GM19463 (cell line): Measurements from ENCODE around the gene MEN1.

ENCODE experiments used
- ATAC-seq: cut with Tn5 transposase; IDR thresholded peaks from one replicate; pipeline ENCODE4 v1.9.1; 2021; ENCODE audit warnings: mild to moderate bottlenecking, moderate library complexity; ENCODE audit not compliant: unreplicated experiment

The MEN1 gene

DNA sequence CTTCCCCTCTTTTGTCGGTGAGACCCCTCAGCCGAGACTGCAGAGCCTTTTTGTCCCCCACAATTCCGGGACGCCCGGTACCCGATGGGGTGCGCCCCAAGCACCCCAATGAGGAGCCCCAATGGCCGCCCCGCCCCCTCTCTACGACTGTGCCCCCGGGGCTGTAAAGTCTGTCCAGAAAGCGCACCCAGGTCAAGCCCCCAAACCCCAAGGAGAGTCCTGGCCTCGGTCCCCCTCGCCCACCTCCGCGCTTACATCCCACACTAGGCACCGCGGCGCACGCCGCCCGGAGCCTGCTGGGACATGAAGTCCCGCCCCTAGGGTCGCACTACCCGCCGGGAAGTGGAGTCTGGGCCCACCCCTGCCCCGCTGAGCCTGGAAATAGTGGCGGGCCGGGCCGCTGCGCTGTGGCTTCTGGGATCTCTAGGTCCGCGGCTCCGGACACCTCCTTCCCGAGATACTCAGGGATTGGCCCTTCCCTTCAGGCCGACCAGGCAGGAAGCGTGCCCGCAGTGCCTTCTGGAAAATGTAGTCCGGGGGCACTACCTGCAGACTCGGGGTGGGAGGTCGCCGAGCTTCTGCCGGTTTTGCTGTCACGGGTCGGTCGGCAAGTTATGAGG lies at the start of gene MEN1:
Gene MEN1 (minus strand): TSS at position 281 of the 620 bp plus-strand sequence. CDS start 442 bp downstream, outside the sequence.
- peak; percentile 63 for ATAC-seq

- peak; percentile 67 for ATAC-seq
Measured at GRCh38 chr11:64859542-64860414, 49.4 kb upstream of the MEN1 start.

GRCh38 chr11:64858467-64859263 lies 48.3 kb upstream of the MEN1 start:
- no peak for ATAC-seq

GRCh38 chr11:64857485-64857884 lies 47.1 kb upstream of the MEN1 start:
- ATAC-seq: no peak

DNA sequence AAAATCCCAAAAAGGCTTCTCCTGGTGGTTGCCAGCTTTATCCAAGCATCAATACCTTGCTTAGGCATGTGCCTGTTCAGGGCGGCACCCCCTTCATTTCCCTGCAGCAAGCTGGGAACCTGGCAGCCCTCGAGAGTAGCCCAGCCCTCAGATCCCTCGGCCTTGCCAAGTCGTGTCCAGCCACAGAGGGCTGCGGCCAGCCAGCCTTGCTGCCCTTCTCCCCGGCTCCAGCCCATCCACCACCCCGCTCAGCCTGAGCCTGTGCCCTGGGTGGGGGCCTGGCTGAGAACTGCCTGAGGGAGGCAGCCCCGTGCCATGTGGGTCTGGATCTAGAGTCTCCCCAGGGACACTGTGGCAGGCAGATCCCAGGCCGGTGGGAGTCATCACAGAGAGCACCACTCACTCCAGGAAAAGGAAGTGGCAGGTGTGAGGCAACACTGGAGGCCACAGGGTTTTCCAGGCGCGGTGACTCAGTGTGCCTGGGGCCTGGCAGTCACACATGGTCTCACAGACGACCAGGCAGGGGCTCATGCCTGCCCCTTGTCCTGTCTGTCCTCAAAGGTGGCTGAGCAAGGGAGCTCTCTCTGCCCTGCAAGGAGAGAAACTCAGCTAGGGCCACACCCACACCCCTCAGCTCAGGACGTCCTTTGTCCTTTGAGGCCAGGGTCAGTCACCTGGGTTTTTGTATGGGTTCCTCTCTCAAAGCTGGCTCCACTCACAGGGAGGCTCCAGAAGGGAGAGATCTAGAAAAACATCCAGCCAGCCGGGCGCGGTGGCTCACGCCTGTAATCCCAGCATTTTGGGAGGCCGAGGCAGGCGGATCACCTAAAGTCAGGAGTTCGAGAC lies 46.3 kb upstream of the MEN1 start:
- ATAC-seq: no peak

DNA sequence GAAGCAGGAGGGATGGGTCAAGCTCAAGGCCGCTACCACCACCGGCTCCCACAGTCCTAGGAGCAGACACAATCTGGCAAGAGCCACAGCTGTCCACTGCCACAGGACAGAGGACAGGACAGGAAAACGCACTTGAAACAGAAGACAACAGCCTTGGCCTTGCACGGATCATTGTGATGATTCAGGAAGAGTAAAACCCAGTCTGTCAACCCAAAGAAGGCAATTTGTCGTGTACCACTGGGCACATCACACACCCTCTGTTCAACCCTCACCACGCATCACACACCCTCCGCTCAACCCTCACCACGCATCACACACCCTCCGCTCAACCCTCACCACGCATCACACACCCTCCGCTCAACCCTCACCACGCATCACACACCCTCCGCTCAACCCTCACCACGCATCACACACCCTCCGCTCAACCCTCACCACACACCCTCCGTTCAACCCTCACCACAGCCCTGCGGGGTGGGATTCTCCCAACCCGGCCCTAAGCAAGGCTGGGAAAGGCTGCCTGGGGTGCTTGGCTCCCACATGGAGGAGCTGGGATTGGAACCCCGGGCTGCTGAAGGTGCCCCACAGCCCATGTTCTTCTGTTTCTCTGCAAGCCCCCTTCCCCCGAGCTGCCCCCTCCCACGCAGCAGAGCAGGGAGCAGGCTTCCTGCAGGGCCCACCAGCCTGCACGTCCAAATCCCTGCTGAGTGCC lies 45.4 kb upstream of the MEN1 start:
- no peak for ATAC-seq

DNA sequence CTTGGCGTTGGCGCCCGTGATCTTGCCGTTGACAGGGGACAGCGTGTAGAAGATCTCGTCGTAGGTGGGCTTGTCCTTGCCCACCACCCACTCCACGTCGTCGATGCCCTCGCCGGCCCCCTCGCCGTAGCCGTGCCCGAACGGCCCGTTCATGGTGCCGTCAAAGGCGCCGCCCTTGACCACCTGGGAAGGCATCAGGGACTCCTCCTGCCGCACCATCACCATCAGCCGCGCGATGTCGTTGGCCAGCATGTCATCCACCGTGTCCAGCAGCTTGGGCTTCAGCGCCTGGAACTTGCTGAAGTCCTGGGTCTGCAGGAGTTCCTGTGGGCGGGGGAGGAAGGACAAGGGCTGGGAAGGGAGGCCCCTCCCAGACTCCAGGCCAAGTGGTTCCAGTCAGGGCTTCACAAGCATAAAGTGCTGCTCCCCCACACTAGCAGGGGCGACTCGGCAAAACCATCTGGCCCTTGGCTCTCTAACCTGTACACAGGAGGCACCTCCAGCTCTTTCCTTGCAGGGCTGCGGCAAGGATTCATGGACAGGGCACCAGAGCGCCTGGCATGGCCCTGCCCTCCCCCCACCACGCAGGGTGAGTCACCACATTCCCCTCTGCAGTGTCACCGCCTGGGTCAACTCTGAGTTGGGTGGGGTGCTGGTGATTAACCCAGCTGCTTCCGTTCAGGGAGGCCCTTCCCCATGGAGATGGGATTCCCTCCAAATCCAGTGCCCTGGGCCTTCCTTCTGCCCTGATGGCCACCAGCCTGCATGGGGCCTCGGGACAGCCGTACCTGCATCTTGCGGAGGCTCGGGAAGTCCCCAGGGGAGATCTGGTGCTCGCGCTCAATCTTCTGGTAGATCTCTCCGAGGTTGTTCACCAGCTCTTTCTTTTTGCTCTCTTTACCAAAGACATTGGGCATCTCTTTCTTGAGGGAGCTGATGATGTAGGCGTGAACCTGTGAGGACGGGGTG lies 44.5 kb upstream of the MEN1 start:
- ATAC-seq: no peak

DNA sequence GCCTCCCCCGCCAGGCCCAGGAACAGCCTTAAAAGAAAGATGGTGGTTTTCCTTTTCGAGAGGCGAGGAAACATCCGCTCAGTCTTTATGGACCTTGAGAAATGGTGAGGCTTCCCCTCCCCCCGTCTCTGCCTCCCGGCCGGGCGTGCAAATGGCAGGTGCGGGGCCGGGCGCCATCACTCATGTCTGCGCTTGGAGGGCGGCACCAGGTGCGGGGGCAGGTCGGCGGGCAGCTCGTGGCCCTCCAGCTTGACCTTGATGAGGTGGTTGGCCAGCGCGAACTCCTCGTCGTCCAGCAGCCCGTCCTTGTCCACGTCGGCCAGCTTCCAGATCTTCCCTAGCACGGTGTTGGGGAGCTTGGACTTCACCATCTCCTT lies 43.8 kb upstream of the MEN1 start:
- no peak for ATAC-seq

DNA sequence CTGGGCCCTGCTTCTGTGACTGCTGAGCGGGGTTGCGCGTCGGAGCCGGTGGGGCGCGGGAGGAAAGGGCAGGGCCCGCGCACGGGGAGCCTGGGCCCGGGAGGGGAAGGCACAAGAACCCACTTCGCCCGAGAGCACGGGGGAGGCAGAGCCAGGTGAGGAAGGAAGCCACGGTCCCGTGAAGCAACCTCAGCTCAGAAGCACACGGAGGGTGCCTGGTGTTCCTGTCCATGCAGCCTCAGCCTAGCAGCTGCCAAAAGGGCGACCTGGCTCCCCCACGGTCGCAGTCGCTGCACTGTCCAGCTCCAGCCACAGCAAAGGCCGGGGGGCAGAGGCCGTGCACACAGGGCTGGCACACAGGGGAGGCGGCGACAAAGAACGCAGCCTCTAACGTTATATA lies 43.4 kb upstream of the MEN1 start:
- no peak for ATAC-seq

DNA sequence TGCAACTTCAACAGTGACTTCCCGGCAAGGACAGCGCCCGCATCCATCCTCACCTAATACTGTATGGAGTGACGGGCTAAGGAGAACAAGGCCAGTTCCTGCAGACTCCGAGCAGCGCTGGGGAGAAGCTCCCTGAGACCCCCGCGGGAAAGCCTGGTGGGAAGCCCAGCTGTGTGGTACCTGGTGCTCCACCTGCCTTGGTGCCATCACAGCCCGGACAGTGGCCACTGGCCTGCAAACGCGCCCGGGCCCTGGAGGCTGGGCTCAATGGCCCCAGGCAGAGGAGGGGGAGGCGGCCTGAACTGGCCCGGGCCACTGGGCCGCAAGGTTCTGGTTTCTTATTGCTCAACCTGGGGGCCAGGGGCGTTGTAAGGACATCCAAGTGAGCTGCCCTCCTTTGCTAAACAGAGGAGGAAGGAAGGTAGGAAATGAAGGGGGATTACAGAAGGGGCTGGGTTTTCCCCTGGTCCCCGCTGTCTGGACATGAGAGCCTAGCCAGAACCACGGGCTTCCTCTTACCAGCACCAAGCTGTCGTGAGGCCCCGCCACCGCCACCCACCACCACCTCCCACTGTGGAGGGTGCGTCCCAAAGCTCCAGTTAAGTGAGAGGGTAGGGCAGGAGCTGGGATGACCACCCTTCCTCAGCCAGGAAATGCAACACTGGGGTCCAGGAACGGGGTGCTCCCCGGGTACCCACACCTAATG lies 42.6 kb upstream of the MEN1 start:
- ATAC-seq: no peak

GRCh38 chr11:64851831-64852351 lies 41.5 kb upstream of the MEN1 start:
- no peak for ATAC-seq

DNA sequence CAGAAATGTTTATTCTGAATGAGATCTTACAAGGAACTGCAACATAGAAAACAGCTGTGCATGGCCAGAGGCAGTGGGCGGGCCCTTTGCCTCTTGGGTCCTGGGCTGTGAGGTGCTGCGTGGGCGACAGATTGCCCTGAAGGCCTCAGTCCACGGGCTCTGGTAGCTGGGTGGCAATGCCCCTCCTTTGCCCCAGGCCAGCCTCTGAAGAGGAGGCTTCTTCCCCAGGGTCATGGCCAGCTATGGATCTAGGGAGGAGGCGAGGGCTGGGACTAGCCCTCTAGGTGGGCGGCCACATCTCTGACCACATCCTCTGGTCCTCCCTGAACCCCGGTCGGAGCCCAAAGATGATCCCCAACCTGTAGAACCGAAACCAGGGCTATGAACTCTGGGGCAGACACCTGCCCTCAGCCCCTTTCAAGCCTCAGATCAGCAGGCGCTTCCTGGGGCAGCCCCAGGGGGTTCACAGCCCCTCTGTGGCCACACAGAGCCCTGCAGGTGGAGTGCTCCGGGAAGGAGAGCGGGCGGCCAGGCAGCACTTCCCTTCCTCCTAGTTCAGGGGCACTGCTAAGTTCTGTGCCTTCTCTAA lies 40.7 kb upstream of the MEN1 start:
- peak; percentile 66 for ATAC-seq

DNA sequence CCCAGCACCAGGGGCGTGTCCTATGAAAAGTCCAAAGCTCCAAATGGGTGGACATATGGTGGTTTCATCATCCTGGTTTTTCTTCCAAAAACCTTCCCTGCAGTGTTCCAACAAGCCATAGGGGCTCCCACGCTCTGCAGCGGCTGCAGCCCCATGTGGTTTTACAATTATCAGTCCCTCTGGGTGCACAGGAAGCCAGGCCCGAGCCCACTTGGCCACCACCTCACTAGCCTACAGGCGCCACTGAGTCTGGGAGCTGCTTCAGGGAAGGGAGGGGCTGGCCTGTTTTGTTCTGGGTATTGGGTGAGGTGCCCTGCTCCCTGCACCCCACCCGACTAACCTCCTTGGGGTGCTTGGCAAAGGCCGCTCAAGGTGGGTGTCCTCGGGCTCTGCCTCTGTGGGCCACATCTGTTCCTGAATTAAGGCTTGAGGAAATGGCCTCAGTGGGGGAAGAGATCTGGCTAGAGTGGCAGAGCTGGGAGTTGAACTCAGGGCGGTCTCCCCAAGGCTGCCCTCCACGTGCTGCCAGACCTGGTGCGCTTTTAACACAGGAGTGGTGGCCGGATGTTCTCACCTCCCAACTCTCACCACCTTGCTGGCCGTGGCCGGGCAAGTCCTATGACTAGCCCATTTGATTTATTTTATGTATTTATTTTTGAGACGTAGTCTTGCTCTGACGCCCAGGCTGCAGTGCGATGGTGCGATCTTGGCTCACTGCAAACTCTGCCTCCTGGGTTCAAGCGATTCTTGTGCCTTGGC lies 39.4 kb upstream of the MEN1 start:
- ATAC-seq: no peak

DNA sequence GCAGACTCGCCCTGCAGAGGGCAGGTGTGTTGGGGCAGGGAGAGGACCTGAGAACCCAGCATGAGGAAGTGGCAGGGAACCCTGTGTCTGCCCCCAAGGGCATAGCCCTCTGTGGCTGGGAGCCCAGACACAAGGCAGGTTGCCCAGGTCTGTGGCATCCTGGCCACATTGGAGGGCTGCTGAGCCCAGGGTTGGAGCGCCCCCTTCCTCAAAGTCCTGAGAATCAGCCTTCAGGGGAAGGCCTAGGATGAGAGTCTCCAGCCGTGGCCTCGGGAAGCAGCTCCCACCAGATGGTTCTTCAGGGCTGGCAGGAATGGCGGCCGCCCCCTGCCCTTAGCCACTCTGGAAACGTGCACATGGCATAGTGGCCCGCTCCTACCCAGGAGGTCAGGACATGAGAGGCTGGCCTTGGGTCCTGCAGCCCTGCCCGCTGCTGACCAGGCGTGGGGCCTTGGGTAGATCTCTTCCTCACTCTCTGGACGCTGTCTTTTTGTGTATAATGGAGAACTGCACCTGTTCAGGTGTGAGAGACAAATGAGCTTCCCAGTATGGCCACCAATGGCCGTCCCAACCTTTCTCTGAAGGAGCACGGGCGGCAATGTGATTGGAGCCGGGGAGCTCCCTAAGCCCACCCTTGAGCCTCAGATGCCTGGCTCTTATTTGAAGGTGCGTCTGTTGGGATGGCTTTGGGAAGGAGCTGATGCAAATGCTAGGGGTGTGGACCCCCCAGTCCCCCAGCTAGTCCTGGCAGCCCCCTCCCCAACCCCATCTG lies 38.7 kb upstream of the MEN1 start:
- no peak for ATAC-seq

DNA sequence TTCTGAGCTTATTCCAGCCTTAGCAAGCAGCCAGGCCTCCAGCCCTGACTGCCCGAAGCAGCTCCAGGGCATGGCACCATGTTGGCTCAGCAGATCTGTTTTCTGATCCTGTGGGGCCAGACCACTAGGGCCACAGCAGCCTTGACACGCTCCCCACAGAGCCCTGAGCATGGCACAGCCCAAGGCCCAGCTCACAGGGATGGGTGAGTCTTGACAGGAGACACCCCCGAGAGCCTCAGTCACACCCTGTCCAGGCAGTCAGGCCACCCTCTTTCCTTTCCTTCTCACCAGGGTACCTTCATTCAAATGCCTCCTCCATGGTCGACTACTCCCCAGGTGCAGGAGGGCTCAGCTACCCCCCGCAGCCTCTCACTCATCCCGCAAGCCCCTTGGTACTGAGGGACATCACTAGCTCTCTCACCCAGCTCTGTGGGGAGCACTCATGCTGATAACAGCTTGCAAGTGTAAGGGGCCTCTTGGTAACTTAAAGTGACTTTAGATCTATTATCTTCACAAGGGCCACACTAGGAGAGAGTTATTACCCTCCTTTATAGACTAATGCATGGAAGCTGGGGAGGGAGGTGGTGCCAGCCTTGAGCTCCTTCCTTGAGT lies 38.0 kb upstream of the MEN1 start:
- no peak for ATAC-seq
